HG03159 (cell line): ENCODE data around the gene RBM22.

Experiments
- ATAC-seq: cut with Tn5 transposase; IDR thresholded peaks from one replicate; pipeline ENCODE4 v1.9.1; 2021; ENCODE audit warnings: mild to moderate bottlenecking, moderate library complexity; ENCODE audit not compliant: unreplicated experiment

The RBM22 gene

GRCh38 chr5:150672884-150673275, 28.0 kb downstream of the RBM22 start:
- no peak for ATAC-seq

DNA sequence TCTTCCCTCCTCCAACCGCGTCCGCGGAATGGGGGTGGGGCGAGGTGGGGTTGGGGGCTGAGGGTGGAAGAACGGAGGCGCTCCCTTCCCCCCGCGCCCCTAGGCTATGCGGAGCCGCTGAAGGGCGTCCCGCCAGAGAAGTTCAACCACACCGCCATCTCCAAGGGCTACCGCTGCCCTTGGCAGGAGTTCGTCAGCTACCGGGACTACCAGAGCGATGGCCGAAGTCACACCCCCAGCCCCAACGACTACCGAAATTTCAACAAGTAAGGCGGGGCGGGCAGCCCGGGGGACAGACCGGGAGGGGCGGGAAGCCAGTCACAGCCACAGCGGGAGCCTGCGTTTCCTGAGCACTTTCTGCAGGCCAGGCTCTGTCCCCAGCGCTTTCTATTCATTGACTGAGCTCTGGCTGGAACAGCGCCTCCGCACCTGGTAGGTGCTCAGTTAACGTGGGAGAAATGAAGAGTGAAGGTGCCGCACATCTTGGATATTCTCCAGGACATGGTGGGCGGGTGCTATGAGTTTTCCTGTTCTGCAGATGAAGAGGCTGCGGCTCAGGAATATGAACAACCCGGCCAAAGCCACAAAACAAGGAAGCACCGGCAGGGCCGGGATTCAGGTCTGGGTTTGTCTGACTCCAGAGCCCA, 28.5 kb downstream of the RBM22 start:
- peak; percentile 43 for ATAC-seq

DNA sequence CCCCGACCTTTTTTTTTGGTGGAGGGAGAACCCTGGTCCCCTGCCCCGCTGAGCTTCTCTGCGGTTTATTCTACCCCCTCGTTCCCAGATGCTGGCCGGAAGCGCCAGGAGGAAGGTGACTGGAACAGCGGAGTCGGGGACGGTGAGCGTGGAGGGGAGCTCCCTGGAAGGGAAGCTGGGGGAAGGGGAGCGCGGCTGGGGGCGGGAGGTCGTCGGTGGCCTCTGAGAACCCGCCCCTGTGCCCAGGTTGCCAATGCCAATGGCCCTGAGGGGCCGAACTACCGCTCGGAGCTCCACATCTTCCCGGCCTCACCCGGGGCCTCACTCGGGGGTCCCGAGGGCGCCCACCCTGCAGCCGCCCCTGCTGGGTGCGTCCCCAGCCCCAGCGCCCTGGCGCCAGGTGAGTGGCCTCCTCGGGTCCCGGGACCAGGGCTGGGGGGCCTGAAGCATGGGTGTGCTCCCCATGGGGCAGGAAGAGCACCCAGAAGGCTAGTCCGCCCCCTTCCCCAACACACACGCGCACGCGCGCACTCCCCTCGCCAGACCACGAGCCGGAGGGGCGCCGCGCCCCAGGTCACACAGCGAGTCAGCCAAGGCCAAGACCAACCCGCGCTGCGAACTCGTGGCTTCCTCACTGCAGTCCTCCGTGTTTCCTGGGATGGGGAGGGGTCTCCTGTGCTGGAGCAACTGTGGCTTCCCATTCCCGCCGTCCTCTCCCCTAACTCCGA, 29.2 kb downstream of the RBM22 start:
- ATAC-seq, result peak; percentile 26

DNA sequence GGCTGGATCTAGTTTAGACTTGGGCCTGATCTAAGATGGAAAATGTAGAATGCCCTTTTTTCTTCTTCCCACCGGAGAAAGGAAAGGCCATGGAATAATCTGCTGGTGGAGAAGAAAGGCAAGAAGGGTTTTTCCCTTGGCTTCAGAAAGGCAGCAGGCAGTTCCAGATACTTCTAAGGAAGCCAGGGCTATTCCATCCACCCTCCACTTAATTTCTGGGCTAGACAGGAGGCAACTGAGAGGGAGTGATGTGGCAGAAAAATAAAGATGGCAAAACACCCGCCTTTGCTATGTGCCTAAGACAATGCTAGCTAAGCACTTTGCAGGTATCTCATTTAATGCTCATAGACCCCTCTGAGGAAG, 29.9 kb downstream of the RBM22 start:
- no peak for ATAC-seq

- ATAC-seq, result no peak
These were observed 30.5 kb downstream of the RBM22 start for GRCh38 chr5:150670275-150670947.

DNA sequence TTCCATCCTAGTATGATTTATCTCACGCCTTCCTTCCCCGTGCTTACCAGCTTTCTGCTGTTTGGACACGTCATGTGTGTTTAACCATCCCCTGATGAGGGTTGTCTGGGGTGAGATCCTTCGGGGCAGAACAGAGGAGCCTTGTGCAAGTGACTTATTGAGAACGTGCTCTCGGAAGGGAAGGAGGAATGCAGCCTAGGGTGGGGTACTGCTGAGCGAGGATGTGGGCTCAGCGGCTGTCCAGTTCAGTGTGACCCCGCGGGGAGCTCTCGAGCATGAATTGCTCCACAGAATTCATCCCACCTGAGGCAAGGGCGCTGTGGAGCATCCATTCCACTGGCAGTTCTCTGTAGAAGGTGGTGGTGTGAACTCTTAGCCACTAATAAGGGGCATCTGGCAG, 35.8 kb downstream of the RBM22 start:
- ATAC-seq, result no peak

DNA sequence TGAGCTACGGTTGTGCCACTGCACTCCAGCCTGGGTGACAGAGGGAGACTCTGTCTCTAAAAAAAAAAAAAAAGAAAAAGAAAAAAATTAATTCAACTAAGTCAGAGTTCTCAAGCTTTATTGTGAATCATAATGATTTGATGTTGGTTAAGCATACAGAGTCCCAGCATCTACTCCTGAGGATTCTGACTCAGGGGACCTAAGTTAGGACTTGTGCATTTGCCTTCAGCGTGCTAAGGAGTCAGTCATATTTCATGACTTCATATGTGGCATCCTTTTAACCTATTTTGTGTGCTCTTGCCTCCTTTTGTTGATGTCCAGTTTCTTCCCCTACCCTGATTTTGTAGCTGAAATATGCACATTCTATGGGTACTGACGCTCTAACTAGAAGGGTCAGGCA, 36.9 kb downstream of the RBM22 start:
- ATAC-seq, result no peak

DNA sequence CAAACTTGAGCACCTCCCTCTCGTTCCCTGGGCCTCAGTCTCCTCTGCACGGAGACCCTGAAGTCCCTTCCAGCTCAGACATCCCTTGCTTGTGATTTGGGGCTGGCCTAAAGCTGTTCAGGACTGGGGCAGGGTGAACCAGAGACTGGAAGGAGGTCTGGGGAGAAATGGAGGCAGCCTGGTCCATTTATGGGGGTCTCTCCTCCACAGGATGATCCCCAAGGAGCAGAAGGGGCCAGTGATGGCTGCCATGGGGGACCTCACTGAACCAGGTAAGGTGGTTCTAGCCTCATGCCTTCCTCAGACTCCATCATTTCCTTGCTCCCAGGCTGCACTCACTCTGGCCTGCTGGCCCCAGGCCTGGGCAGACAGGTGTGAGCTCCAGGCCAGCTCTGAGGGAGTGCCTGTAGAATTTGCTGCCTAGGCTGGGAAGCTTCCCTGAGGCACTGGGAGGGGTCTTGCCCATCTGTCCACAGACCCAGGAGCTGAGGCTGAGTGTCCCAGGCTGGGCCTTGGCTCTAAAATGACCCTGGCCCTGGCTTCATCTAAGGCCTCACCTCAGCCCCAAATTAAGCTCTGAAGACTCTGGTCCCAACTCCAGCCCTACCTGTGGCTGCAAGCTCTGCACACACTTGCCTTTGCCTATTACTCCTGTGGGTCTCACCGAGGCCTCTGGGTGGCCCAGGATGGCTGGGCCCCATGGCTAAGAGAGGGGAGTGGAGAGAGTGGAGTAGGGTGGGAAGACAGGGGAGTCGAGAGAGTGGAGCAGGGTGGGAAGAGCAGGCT, 37.9 kb downstream of the RBM22 start:
- ATAC-seq, result no peak

DNA sequence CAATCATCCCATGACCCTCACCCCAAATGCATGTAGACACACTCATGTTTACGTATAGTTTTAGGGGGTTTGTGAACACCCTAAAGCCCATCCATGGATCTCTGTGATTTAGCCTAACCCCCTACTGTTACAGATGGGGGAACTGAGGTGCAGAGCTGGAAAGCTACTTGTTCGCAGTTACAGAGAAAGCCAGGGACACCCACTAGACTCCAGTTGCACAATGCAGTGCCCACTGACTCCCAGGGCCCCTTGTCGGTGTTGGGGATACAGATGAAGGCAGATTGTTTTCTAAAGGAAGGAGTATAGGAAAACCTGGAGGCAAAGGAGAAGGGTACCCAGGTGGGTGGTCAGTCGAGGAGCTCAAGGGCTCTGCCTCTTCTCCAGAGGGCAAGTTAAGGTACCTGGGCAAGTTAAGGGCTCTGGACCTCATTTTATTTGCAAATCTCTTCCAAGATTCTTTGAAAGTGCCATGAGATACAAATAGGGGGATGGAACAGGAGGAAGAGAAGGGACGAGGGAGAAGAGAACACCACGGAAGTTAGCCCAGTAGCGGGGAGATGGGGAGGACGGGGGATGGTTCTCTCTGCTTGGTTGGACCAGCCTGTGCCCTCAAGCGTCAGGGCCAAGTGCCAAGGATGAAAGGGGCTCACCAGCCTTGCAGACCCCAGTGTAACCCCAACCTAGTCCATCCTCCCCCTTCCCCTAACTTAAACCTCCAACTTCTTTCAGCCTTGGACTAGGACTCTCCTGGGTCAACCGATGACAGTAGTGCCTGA, 38.9 kb downstream of the RBM22 start:
- ATAC-seq, result no peak

DNA sequence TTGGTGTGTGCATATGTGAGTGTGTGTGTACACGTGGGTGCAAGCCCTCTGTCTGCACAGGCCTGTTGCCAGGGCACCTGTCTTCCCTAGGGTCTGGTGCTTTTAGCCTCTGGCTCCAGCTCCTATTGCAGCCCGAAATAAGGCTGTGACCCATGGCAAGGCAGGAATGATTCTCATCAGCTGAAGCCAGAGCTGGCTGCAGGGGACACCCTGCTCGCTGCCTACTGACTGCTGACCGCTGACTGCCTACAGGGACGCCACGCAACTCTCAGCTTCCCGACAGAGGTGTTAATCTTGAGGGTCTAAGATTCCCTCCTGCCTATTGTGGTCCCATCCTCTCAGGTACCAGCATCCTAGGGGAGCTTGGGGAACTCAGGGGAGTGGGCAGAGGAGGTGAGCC, 39.8 kb downstream of the RBM22 start, which contains the start of gene MYOZ3:
MYOZ3 (plus strand) TSS at position 166 of the 400 bp plus-strand sequence. CDS start 1,691 bp downstream, outside the sequence.
- no peak for ATAC-seq

- ATAC-seq, result no peak
These were observed 40.6 kb downstream of the RBM22 start for GRCh38 chr5:150660108-150660831.

DNA sequence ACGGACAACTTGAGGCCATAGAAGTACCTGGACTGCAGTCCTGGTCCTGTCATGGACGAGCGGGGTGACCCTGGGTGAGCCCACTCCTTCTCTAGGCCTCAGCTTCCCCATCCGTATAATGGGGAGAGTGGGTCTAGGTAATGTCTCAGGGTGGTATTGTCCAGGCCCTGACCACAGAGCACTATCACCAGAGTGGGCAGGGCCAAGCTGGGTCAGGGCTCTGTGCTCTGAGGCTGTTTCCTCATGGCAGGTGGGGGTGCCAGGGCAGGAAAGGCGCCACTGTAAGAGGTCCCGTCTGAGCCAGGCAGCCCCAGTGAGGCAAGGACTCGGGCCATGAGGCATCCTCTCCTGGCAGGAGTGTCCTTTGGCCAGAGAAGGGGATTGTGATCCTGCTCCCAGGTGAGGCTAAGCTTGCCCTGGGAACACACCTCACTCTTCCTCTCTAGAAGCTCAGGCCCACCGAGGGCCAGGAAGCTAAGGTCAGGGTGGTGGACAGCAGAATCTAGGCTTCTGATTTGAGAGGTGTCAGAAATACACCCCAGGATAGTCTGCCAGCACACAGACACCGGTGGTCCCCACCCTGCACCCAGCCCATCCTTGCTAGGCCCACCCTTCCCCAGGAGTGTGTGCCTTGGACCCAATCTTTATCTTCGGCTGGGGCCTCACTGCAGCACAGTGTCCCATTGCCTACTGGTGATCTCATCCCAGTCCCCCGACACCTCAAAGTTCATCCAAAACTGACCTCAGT, 41.3 kb downstream of the RBM22 start:
- no peak for ATAC-seq

- ATAC-seq, result no peak
These were observed 42.1 kb downstream of the RBM22 start for GRCh38 chr5:150658699-150659265.

GRCh38 chr5:150658121-150658520, 42.7 kb downstream of the RBM22 start:
- ATAC-seq, result no peak

GRCh38 chr5:150656191-150657132, 44.4 kb downstream of the RBM22 start:
- peak; percentile 77 for ATAC-seq

GRCh38 chr5:150655221-150655620, 45.6 kb downstream of the RBM22 start:
- ATAC-seq, result no peak

GRCh38 chr5:150653762-150654556, 46.9 kb downstream of the RBM22 start:
- no peak for ATAC-seq
